ENCODE data around the gene SSH2. TPM values are rescaled to one million over a fixed set of nuclear protein-coding genes. Genes with fewer than 3 reads are reported as not detected.
"Not testable (repeated sequence)": the region's sequence is repeated elsewhere in the genome, so short reads cannot be mapped to it uniquely, and the experiment has no call there.

Gene SSH2, protein sequence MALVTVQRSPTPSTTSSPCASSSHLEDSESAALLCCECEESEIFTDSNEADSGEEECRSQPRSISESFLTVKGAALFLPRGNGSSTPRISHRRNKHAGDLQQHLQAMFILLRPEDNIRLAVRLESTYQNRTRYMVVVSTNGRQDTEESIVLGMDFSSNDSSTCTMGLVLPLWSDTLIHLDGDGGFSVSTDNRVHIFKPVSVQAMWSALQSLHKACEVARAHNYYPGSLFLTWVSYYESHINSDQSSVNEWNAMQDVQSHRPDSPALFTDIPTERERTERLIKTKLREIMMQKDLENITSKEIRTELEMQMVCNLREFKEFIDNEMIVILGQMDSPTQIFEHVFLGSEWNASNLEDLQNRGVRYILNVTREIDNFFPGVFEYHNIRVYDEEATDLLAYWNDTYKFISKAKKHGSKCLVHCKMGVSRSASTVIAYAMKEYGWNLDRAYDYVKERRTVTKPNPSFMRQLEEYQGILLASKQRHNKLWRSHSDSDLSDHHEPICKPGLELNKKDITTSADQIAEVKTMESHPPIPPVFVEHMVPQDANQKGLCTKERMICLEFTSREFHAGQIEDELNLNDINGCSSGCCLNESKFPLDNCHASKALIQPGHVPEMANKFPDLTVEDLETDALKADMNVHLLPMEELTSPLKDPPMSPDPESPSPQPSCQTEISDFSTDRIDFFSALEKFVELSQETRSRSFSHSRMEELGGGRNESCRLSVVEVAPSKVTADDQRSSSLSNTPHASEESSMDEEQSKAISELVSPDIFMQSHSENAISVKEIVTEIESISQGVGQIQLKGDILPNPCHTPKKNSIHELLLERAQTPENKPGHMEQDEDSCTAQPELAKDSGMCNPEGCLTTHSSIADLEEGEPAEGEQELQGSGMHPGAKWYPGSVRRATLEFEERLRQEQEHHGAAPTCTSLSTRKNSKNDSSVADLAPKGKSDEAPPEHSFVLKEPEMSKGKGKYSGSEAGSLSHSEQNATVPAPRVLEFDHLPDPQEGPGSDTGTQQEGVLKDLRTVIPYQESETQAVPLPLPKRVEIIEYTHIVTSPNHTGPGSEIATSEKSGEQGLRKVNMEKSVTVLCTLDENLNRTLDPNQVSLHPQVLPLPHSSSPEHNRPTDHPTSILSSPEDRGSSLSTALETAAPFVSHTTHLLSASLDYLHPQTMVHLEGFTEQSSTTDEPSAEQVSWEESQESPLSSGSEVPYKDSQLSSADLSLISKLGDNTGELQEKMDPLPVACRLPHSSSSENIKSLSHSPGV (N-terminal part only)
- 12.6 and 15.3 TPM in 2 replicates for total RNA-seq

DNA sequence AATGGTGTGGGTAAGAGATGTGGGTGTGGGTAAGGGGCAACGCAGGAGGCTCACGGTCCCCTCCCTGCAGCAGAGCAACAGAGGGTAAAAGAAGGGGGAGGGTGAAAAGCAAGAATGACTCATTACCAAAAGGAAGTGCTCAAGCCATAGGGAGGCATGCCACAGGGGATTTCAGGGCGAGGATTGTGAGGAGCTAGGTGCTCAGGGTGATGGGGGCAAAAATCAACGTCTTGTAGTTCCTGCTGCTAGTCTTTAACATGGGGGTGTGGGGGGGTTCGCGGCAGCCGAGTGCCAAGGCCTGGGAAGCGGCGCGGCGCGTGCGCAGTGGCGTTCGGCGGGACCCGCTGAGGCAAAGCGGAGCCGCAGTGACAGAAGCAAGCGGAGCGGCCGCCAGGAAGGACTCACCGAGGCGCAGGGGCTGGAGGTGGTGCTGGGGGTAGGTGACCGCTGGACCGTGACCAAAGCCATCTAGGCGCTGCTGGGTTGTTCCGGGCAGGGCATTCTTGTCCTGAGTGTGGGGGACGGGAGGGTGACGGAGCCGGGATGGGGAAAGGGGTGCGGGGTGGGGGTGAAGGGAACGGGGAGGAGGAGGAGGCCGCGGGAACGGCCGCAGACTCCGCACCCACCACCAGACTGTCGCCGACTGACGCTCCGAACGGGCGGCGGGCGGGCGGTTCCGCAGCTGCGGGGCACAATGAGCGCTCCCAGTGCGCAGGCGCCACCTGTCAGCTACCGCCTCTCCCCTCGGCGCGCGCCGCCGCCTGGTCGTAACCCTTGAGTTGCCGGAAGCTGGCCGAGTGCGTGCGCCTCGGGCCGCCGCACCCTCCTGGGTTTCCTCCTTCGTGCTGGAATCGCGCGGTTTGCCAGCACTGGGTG, at the start of gene SSH2:
SSH2 (minus strand) TSS at position 696 of the 876 bp plus-strand sequence; CDS start at position 468, 228 bp downstream.
- peak; percentile 43 to 90 for DNase-seq (ENCODE audit: low read depth in 2 of 2)

DNA sequence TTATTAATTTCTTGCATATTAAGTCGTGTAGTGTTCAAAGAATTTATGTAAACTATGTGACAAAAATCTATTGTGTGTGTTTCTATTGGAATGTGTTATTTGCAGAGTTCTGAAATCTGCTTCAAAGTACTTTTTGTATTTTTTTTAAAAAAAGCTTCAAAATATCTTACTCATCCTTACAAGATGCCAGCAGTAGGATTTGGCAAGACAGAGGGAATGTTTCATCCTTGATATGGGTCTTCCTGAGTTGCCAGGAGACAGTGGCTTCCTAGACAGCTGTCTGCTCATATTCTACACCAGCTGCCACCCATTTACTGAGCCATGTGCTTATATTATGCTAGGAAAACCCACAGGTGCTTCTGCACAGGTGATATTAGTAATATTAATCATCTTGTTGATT, 47.8 kb upstream of the SSH2 start:
- DNase-seq (ENCODE audit: low read depth in 2 of 2), result no peak

DNA sequence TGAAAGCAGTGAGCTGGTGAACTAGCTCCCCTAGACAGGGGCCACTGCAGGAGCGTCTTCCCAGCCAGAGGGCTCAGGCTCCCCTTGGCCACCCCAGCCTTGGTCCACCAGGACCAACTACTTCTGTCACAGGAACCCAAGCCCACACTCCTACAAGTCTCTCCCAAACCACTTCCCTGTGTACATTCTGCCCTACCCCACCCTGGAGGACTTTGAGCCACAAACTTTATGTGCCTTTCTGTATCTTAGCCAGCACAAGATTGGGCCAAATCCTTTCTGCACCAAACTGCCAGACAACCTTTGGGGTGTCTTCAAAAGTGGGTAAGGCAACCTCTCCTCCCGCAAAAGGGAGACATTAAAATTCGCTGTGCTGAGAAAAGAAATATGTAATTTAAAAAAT, 43.0 kb upstream of the SSH2 start:
- no peak for DNase-seq (ENCODE audit: low read depth in 2 of 2)

DNA sequence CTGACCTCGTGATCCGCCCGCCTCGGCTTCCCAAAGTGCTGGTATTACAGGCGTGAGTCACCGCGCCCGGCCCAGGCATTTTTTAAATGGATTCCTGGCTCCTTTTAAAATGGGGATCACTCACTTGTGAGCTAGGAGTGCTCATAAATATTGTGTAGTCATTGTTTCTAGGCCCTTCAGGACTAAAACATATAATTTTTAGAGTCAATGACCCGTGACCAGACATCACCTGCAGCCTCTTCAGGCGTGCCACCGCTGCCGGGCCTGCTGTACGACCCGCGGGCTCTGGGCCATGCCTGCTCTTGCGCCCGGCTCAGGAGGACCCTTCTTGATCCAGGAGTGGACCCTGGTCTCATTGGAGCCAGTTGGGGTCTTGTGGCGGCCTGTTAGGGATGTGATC, 42.2 kb upstream of the SSH2 start:
- DNase-seq (ENCODE audit: low read depth in 2 of 2), result no peak

DNA sequence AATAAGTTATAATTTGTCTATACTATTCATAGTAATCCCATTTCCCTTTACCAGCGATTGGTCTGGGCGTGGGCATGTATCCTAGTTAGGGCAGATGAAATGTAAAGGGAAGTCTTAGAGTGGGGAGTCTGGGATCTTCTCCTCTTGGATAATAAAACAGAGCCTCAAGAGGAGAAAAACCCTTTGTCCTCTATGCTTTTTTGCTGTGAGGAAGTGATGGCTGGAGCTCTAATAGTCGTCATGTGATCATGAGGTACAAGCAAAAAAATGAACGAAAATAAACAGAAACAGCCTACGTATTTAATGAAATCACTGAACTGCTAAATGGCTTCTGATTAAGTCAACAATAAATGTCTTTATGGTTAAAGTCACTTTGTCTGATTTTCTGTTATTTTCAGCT, 38.2 kb upstream of the SSH2 start:
- DNase-seq (ENCODE audit: low read depth in 2 of 2), result no peak

DNA sequence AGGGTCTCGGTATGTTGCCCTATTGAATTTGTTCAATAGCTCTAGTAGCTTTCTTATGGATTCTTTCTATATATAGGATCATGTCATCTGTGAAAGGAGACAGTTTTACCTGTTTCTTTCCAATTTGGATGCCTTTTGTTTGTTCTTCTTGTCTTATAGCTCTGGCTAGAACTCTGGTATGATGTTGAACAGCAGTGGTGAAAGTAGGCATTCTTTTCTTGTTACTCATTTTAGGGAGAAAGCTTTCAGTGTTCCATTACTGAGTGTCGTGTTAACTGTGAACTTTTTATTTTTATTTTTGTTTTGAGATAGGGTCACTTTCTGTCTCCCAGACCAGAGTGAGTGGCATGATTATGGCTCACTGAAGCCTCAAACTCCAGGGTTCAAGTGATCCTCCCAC, 32.6 kb upstream of the SSH2 start:
- DNase-seq (ENCODE audit: low read depth in 2 of 2), result no peak

DNA sequence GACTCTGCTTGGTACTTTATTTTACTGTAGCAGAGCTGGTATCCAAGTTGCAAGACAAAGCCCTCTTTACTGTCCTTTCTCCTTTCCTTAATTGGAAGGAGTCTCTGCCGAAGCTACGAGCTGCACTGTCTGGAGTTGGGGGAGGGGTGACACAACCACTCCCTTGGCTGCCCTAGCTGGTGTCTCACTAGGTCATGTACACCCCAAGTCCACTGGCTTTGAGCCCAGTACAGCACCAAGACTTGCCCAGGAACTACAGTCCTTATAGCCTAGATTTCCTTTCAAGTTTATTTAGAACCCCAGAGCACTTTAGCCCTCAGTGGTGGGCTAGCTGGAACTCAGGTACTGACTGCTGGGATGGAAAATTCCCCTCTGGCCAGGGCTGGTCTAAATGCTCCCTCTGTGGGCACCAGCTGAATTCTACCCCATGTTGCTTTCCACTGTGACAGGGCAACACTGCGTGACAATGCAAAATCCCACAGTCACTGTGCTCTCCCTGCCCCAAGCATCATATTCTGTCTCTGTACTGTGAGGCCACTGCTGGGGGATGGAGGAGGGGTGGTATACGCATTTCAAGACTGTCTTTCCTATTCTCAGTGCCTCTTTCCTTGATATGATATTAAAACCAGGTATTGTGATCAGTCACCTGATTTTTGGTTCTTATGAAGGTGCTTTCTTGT, 29.8 kb upstream of the SSH2 start:
- DNase-seq (ENCODE audit: low read depth in 2 of 2), result no peak

DNA sequence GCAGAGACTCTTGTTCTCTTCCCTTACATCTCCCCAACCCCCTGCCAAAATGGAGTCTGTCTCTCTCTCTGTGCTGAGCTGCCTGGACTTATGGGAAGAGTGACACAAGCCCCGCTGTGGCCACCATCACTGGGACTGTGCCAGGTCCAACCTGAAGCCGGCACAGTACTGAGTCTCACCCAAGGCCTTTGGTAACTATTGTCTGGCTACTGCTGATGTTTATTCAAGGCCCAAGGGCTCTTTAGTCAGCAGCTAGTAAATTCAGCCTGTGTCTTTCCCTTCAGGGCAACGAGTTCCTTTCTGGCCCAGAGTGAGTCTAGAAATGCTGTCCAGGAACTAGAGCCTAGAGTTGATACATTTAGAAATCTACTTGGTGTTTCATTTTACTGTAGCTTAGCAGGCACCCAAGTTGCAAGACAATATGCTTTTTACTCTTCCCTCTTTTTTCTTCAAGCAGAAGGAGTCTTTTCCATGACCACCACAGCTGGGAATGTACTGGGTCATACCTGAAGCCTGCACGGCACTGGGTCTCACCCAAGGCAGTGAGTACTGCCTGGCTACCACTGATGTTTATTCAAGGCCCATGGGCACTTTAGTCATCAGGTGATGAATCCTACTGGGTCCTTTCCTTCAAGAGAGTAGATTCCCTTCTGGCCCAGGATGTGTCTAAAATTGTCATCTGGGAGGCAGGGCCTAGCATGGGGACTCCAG, 29.1 kb upstream of the SSH2 start:
- DNase-seq (ENCODE audit: low read depth in 2 of 2), result no peak

DNA sequence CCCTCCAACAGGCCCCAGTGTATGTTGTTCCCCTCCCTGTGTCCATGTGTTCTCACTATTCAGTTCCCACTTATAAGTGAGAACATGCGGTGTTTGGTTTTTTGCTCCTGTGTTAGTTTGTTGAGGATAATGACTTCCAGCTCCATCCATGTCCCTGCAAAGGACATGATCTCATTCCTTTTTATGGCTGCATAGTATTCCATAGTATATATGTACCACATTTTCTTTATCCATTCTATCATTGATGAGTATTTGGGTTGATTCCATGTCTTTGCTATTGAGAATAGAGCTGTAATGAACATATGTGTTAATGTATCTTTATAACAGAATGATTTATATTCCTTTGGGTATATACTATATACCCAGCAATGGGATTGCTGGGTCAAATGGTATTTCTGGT, 27.5 kb upstream of the SSH2 start:
- DNase-seq (ENCODE audit: low read depth in 2 of 2), result not testable (repeated sequence)

DNA sequence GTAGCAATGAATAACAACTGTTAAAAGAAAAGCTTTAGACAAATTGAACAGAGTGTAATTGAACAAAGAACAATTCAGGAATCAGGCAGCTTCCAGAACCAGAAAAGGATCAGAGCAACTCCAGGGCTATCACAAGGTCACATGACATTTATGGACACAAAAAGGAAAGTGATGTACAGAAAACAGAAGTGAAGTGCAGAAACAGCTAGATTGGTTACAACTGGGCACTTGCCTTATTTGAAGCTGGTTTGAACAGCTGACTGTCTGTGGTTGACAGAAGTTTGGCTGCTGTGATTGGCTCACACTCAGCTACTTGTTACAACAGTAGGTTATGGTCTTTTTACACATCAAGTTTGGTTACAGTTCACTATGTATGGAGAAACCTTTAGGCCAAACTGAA, 26.2 kb upstream of the SSH2 start:
- no peak for DNase-seq (ENCODE audit: low read depth in 2 of 2)

DNA sequence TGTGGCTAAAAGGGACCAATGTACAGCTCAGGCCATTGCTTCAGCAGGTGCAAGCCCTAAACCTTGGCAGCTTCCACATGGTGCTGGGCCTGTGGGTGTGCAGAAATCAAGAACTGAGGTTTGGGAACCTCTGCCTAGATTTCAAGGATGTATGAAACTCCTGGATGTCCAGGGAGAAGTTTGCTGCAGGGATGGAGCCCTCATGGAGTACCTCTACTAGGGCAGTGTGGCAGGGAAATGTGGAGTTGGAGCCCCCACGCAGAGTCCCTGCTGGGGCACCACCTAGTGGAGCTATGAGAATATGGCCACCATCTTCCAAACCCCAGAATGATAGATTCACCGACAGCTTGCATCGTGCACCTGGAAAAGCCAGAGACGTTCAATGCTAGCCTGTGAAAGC, 24.4 kb upstream of the SSH2 start:
- peak in 1 of 2 donors; percentile 17 for DNase-seq (ENCODE audit: low read depth in 2 of 2)

DNA sequence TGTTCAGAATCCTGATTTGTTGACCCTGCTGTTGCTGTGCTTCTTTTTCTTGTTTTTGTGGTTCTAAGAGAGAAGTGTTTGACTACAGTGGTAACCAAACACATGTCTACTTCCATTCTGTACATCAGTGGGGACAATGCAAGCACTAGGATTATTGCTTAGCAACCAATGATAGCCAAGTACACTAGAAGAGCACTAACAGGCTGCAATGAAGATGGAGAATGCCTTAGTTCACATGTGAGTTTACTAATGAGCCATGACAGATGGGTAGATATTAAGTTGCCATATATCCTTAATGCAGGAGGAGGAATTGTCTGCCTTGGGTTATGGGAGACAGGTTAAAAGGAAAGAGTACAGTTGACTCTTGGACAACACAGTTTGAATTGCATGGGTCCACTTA, 19.7 kb upstream of the SSH2 start:
- DNase-seq (ENCODE audit: low read depth in 2 of 2), result no peak

DNA sequence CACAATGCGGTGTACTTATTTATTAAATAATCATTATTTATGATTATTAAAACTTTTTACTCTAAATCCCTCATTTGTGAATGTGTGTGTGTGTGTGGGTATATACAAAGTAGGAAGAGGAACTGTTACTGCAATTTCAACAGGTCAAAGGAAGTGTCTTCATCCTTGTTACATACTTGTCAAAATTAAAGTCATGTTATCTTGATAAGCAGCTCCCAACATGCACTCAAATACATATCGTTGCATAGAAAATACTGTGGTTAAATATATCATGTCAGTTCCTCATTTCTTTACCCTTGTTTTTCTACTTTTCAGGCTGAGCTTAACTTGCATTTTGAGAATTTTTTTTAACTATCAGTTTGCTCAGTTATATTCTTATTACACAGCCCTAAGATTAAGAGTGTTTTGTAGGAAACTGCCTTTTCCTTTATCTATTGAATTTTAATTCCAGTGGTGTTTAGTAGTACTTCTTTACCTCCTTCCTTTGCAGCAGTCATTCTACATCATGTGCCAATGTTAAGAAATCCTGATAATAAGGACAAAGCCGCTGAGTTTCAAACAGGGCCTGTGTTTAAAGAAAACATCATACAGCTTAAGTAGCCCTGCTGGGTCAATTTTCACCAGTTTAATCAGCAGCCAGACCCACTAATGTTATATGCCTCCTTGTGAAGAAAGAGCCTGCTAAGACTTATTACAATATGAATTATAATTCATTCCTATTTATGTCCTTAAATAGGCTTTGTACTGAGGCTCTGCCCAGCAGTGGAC, 18.6 kb upstream of the SSH2 start:
- no peak for DNase-seq (ENCODE audit: low read depth in 2 of 2)

DNA sequence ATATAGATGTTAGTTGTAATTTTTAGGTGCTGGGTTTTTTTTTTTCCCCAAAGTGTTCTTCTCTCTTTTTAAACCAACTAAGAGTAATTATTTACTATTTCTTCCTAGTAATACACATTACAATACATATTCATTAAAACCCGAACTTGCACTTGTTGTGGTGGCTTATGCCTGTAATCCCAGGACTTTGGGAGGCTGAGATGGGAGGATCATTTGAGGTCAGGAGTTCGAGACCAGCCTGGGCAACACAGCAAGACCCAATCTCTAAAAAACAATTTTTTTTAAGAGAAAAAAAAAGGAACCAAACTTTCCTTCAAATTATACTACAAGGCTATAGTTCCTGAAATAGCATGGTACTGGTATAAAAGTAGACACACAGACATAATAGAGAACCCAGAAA, 15.3 kb upstream of the SSH2 start:
- no peak for DNase-seq (ENCODE audit: low read depth in 2 of 2)

DNA sequence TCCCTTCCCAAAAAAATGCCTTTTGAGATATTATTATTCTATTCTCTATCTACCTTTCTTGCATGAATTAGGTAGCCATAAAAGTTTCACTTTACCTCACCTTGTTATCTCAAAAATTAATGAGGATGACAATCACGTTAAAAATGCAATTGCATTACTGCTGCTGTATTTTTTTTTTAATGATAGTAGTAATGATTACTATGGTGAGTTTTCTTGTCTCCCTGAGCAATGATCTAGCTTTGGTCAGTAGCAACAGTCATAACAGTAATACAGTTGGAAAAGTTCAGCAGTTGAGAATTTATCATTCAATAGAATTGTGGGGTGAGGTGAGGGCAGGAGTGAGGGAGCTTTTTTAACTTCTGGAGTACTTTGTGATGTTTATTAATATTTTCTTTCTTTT, 11.3 kb upstream of the SSH2 start, which contains the start of gene EFCAB5:
EFCAB5 (plus strand) TSS at position 301 of the 400 bp plus-strand sequence. CDS start 163 bp downstream, outside the sequence.
- no peak for DNase-seq (ENCODE audit: low read depth in 2 of 2)

DNA sequence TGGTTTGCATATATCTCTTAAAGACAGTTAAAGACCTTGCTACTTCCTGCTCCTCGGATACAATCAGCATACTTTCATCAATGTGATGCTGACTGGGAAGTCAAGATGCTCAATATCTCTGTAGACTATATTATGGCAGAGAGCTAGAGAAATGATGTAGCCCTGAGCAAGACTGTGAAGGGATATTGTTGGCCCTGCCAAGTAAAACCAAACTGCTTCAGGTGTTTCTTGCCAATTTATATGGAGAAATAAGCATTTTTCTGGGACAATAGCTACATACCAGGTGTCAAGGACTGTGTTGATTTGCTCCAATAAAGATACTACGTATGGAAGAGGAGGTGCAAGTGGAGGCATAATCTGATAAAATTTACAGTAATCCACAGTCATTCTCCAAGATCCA, 6.7 kb upstream of the SSH2 start:
- no peak for DNase-seq (ENCODE audit: low read depth in 2 of 2)

DNA sequence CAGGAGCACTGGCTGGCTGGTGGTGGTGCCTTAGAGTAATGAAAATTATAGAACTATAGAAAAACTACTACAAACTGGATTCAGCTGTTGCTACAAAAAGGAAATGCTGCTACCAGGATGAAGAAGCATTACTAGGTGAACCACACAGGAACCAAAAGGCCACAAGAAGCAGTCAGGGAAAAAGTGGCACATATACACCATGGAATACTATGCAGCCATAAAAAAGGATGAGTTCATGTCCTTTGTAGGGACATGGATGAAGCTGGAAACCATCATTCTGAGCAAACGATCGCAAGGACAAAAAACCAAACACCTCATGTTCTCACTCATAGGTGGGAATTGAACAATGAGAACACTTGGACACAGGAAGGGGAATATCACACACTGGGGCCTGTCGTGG, 5.9 kb upstream of the SSH2 start:
- DNase-seq (ENCODE audit: low read depth in 2 of 2), result not testable (repeated sequence)

DNA sequence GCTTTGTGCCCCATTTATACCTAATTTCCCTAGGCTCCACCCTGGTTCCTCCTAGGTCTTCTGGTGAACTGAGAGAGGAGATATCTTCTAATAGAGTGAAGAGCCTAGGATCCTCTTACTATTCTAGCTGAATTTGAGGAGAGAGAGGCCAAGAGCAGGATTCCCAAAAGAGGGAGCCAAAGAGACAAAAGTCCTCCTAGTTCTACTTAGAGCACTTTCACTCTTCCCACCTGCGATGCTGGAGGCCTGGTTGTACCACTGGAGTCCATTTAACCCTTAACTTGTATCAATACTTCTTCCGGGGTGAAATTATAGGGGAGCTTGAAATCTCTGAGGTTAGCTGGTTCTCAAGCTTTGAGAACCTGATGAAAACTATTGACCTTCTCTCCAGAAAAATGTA, 3.4 kb upstream of the SSH2 start:
- peak; percentile 31 to 45 for DNase-seq (ENCODE audit: low read depth in 2 of 2)

All from dermis microvascular lymphatic vessel endothelial cell (primary cell).